Embryonic facial prominence (tissue), 1 donor: ENCODE measurements around the gene AGMO.

Experiments used
- DNase-seq: peaks from one replicate; pipeline ENCODE4 v3.0.0-alpha.2; 2016; ENCODE audit errors: extremely low spot score

Gene AGMO

DNA sequence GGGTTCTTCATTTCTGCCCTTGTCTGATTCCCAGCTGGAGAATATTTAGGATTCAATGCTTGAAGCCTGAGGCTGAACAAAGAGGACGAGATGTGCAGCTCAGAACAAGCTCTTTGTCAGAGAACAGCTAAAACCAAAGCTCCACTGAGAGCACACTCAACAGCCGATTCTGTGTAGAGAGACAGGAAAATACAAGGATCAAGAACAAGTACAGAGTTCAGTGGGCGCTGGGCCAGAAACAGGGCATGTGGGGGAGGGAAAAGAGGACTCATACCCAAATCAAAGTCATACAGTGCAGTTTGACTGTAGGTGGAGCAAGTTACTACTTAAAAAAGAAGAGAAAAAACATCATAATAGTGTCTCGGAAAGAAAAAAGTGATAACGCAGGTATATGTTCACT, at the start of gene AGMO:
Gene AGMO (minus strand): TSS at position 181 of the 400 bp plus-strand sequence.
- no peak for DNase-seq

GRCh38 chr7:15610503-15610902, 48.7 kb upstream of the AGMO start:
- DNase-seq, result no peak

DNA sequence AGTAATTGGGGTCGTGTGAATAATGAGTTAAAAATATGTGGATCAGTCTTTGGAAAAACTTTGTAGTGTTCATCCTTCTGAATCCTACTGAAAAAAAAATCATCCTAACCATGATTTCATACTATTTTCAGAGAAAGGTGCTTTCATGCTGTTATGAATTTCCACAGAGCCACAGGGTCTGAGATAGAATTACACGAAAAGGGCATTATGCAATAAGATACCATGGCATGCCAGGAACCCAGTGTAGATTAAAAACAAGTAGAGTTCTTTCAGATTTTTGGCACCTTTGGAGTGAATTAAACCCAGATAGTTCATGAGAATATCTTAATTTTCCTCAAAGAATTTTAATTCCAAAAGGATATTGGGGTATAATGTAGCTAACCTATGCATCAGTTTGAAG, 47.5 kb upstream of the AGMO start:
- DNase-seq, result no peak

- DNase-seq, result no peak
Observed at GRCh38 chr7:15607529-15608210, 45.9 kb upstream of the AGMO start.

- no peak for DNase-seq
Observed at GRCh38 chr7:15606561-15606960, 44.7 kb upstream of the AGMO start.

DNA sequence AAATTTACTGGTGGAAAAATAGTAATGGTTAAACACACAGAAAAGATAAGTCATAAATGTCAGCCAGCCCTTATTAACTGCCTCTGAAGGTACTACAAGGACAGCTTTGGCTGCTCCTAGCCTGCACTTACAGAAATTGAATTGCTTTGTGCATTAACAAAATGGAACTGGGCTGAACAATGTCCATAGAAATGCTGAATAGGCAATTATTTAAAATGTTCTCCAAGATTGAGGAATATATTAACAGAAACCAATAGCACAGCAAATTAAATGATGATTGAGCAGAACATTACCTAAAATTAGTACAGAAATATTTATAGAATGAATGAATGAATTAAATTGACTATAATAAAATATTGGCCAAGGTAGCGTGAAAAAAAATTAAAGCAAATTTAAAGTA, 42.4 kb upstream of the AGMO start:
- DNase-seq, result no peak

GRCh38 chr7:15603124-15603523, 41.3 kb upstream of the AGMO start:
- DNase-seq, result no peak

GRCh38 chr7:15602236-15602635, 40.4 kb upstream of the AGMO start:
- no peak for DNase-seq

DNA sequence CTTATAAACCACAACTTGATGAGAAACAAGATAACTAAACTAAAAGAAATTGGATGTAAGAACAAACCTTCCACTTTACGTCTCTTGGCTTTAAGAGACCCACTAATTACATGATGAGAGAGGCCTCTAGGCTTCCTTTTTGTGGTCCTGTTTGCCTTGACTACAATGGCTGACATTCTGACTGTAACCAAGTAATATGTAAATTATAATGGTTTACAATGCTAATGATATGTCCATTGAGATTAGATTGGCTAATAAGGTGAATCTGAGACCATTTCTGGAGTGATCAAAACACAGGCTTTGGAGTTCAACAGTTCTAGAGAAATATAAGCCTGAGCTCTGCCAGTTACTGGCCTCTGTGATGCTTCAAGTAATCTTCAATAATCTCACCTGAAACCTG, 39.4 kb upstream of the AGMO start:
- no peak for DNase-seq

- DNase-seq, result no peak
Observed at GRCh38 chr7:15600298-15600697, 38.5 kb upstream of the AGMO start.

- DNase-seq, result no peak
Observed at GRCh38 chr7:15594461-15594860, 32.6 kb upstream of the AGMO start.

- no peak for DNase-seq
Observed at GRCh38 chr7:15593382-15593781, 31.6 kb upstream of the AGMO start.

DNA sequence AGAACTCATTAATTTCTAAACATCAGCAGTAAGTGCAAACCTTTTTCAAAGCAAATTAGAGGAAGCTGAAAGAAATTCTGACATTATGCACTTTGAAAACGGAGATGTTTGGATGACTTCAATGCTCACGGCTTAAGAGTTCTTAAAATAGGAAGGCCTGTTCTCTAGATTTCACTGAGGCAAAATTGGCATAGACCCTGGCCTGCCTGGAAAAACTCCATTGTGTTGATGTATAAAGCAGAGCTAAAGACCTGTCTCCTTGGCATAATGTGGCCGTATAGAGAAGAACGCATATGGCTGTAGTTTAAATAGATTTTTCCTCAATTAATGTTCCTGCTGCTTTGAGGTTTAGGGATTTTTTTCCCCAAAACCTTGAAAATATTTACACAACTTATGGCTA, 24.5 kb upstream of the AGMO start:
- no peak for DNase-seq

DNA sequence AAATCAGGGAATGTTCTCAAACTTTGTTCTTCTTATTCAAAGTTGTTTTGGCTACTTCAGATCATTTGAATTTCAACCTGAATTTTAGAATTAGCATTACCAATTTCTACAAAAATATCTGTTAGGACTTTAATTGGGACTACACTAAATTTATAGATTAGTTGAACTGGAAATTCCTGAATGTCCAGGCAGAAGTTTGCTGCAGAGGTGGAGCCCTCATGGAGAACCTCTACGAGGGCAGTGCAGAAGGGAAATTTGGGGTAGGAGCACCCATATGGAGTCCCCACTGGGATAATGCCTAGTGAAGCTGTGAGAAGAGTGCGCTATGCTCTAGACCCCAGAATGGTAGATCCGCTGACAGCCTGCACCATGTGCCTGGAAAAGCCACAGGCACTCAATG, 22.8 kb upstream of the AGMO start:
- DNase-seq, result no peak

- no peak for DNase-seq
Observed at GRCh38 chr7:15582773-15583172, 21.0 kb upstream of the AGMO start.

DNA sequence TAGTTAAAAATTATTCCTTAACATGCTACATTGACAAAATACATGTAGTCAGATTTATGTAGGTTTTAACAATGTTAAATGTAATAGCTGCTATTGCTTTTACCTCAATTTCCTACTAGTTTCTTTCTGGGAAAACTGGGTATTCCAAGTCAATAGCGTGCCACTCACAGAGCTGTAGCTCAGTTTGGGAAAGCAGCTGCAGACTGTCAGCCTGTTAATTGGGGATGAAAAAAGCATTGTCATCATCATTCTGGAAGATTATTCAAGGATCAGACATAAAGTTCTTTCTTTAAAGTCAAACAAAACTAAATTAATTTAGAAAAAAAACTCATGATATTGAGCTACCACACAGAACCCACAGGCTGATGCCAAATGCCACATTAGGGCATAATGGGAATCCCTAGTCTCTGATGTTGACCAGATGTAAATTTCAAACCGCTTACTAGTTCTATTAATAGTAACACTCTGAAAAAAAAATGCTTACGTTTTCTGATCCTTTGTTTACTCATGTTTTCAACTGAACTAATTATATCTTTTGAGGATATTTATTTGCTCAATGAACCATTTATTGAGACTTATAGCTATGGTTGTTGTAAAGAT, 19.6 kb upstream of the AGMO start:
- no peak for DNase-seq

GRCh38 chr7:15580604-15581351, 19.0 kb upstream of the AGMO start:
- DNase-seq, result no peak

- DNase-seq, result no peak
Observed at GRCh38 chr7:15577600-15577999, 15.8 kb upstream of the AGMO start.

DNA sequence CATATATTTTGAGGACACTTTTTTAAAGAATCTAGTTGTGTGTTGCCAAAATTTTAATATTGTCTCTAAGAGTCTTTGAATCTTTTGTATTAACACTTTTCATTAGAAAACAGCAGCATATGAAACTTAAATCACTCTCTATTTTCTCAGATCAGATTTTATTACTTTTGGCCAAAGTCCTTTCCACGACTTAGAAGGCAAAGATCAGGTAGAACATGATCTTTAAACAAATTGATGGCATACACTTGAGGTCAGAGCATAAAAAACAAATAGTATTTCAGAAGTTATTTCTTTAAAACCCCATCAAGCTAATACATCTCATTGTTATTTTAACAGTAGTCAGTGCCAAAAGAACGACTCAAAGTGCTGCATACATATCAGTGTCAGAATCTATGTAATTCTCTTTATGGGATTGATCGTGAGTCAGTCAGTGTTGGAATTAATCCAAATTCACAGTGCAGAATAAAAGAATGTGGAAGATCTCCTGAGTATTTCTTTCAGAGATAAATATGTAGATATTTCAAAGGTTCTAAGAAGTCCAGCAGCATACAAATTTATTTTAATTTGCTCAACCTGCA, 9.6 kb upstream of the AGMO start:
- no peak for DNase-seq

DNA sequence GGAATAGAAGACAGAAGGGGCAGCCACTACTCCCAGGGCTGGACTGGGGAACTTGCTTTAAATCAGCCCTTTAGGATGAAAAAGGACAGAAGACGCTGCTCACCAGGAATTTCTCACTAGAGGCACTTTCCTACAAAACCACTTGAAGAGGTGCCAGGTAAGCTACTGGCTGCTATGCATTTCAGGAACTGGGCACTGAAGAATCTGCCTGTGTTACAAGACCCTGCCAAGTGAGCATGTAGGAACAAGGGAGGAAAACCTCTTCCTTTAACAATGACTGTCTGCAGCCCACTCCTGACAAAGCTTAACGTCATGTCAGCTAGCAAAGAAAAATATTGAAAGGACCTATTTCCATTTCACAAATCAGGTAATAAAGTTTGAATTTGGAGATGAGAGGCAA, 5.8 kb upstream of the AGMO start:
- DNase-seq, result no peak

GRCh38 chr7:15567036-15567435, 5.2 kb upstream of the AGMO start:
- DNase-seq, result no peak

DNA sequence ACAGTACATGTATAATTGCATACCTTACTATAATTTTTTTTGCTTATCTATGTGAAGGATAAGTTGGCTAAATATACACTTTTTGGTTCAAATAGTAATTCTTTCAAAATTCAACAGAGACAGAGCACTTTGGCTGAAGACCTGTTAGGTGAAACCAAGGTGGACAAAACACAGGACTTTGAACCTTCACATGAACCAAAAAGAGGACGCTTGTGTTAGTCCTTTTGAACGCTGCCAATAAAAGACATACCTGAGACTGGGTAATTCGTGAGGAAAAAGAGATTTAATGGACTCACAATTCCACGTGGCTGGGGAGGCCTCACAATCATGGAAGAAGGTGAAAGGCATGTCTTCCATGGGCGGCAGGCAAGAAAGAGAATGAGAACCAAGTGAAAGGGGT, 4.7 kb upstream of the AGMO start:
- DNase-seq, result no peak

DNA sequence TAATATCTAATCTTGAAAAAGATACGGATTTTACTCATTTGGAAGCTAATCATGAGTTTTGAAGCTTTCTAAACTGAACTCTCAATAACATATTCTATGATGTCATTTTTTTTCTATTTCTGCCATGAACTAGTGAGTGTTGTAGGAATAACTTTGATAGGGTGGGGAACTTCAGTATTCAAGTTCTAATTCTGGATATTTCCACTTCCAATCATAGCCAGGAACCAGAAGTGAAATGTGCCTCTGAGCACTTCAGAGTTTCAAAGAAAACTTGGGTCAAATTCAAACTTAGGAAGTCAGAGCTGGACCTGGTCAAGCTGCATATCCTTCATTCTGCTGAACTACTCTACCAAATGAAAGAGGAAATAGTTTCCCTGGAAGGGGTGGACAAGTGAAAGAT, 847 bp downstream of the AGMO start:
- DNase-seq, result no peak
